RWPE2 (cell line): ENCODE results near the gene ZNF653.
"Not testable (repeated sequence)": the region's sequence is repeated elsewhere in the genome, so short reads cannot be mapped to it uniquely, and the experiment has no call there.

Experiments used
- ATAC-seq: fragments of 200-7000 bp; cut with Tn5 transposase; 3 replicates; pipeline ENCODE4 v1.9.1; 2021; ENCODE audit warnings: low read depth
- DNase-seq: peaks from one replicate; pipeline ENCODE4 v3.0.0-alpha.2; 2020; ENCODE audit warnings: low spot score
- H3K27ac ChIP-seq: fragments of 450-650 bp; 2 replicates; pipeline ENCODE4 v1.5.1; 2017; ENCODE audit warnings: mild to moderate bottlenecking; ENCODE audit not compliant: poor library complexity, severe bottlenecking
- H3K27me3 ChIP-seq: fragments of 250-450 bp; sonication (Bioruptor Pico); 2 replicates; pipeline ENCODE4 v1.5.1; 2021; ENCODE audit warnings: mild to moderate bottlenecking, moderate library complexity; ENCODE audit not compliant: insufficient read depth, poor library complexity, severe bottlenecking
- H3K36me3 ChIP-seq: fragments of 250-450 bp; sonication (Bioruptor Pico); 2 replicates; pipeline ENCODE4 v1.5.1; 2020; ENCODE audit warnings: low read depth, mild to moderate bottlenecking, moderate library complexity
- H3K4me1 ChIP-seq: fragments of 250-450 bp; sonication (Bioruptor Pico); 2 replicates; pipeline ENCODE4 v1.5.1; 2021; ENCODE audit warnings: mild to moderate bottlenecking, moderate library complexity; ENCODE audit not compliant: insufficient read depth, poor library complexity, severe bottlenecking
- H3K4me3 ChIP-seq: fragments of 250-450 bp; sonication (Bioruptor Pico); 2 replicates; pipeline ENCODE4 v1.5.1; 2021; ENCODE audit warnings: mild to moderate bottlenecking, moderate library complexity; ENCODE audit not compliant: severe bottlenecking
- H3K9me3 ChIP-seq: fragments of 250-450 bp; sonication (Bioruptor Pico); 2 replicates; pipeline ENCODE4 v1.5.1; 2021; ENCODE audit warnings: mild to moderate bottlenecking, moderate library complexity; ENCODE audit not compliant: severe bottlenecking
- CTCF ChIP-seq: fragments of 450-650 bp; IDR thresholded peaks from one replicate; pipeline ENCODE4 v1.5.1; 2017; ENCODE audit warnings: mild to moderate bottlenecking, moderate library complexity; ENCODE audit not compliant: poor library complexity, severe bottlenecking

ZNF653 gene

GRCh38 chr19:11465600-11465999, 40.0 kb downstream of the ZNF653 start:
- no peaks in the 10 kb centered on the region for H3K4me1 ChIP-seq
- no peaks in the 10 kb centered on the region for H3K36me3 ChIP-seq
- H3K9me3 ChIP-seq: no peaks in the 10 kb centered on the region
- ATAC-seq: no peak
- no peak for TF ChIP-seq CTCF
- no peaks in the 10 kb centered on the region for H3K27me3 ChIP-seq
- no peak overlapping the region for H3K4me3 ChIP-seq
- H3K27ac ChIP-seq: no peak overlapping the region
- no peak for DNase-seq

GRCh38 chr19:11464333-11465265, 41.0 kb downstream of the ZNF653 start:
- Histone ChIP-seq H3K27me3 (no peaks in the 10 kb centered on the region), H3K36me3 (no peaks in the 10 kb centered on the region), H3K4me3 (no peak overlapping the region), H3K27ac (no peak overlapping the region), H3K9me3 (no peaks in the 10 kb centered on the region), H3K4me1 (no peaks in the 10 kb centered on the region)
- no peak for DNase-seq
- no peak for TF ChIP-seq CTCF
- ATAC-seq: no peak

- ATAC-seq: no peak
- TF ChIP-seq CTCF: no peak
Measured at GRCh38 chr19:11463391-11463790, 42.2 kb downstream of the ZNF653 start.

GRCh38 chr19:11461453-11461852, 44.2 kb downstream of the ZNF653 start:
- H3K27me3 ChIP-seq: no peaks in the 10 kb centered on the region
- no peak for TF ChIP-seq CTCF
- ATAC-seq (no peak), DNase-seq (no peak)
- no peaks in the 10 kb centered on the region for H3K4me1 ChIP-seq
- no peak overlapping the region for H3K27ac ChIP-seq
- H3K4me3 ChIP-seq: no peak overlapping the region
- H3K9me3 ChIP-seq: no peaks in the 10 kb centered on the region
- H3K36me3 ChIP-seq: no peaks in the 10 kb centered on the region

More at GRCh38 chr19:11463391-11463790, 42.2 kb downstream of the ZNF653 start:
- Histone ChIP-seq H3K9me3 (no peaks in the 10 kb centered on the region), H3K36me3 (no peaks in the 10 kb centered on the region), H3K4me1 (no peaks in the 10 kb centered on the region), H3K4me3 (no peak overlapping the region), H3K27ac (no peak overlapping the region), H3K27me3 (no peaks in the 10 kb centered on the region)
- DNase-seq: no peak

- no peaks in the 10 kb centered on the region for H3K9me3 ChIP-seq
- H3K27ac ChIP-seq: no peak overlapping the region
- no peaks in the 10 kb centered on the region for H3K27me3 ChIP-seq
- no peak for DNase-seq
- ATAC-seq: no peak
- no peak overlapping the region for H3K4me3 ChIP-seq
- TF ChIP-seq CTCF: no peak
- H3K36me3 ChIP-seq: no peaks in the 10 kb centered on the region
- no peaks in the 10 kb centered on the region for H3K4me1 ChIP-seq
Measured at GRCh38 chr19:11460207-11460606, 45.4 kb downstream of the ZNF653 start.

GRCh38 chr19:11458912-11459311, 46.7 kb downstream of the ZNF653 start:
- H3K27me3 ChIP-seq, H3K4me1 ChIP-seq, H3K36me3 ChIP-seq, H3K4me3 ChIP-seq, H3K27ac ChIP-seq, ATAC-seq, H3K9me3 ChIP-seq, DNase-seq: not testable (repeated sequence)
